GM18870 (cell line): ENCODE results near the gene ADGRF4.

Source experiments
- ATAC-seq: cut with Tn5 transposase; IDR thresholded peaks from one replicate; pipeline ENCODE4 v1.9.1; 2021; ENCODE audit warnings: moderate library complexity; ENCODE audit not compliant: unreplicated experiment

The ADGRF4 gene

DNA sequence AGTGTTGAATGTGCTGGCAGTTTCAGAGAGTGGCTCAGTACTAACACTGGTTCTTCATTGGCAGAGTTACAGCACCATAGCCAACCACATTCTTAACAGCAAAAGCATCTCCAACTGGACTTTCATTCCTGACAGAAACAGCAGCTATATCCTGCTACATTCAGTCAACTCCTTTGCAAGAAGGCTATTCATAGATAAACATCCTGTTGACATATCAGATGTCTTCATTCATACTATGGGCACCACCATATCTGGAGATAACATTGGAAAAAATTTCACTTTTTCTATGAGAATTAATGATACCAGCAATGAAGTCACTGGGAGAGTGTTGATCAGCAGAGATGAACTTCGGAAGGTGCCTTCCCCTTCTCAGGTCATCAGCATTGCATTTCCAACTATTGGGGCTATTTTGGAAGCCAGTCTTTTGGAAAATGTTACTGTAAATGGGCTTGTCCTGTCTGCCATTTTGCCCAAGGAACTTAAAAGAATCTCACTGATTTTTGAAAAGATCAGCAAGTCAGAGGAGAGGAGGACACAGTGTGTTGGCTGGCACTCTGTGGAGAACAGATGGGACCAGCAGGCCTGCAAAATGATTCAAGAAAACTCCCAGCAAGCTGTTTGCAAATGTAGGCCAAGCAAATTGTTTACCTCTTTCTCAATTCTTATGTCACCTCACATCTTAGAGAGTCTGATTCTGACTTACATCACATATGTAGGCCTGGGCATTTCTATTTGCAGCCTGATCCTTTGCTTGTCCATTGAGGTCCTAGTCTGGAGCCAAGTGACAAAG, 17.0 kb upstream of the ADGRF4 start:
- no peak for ATAC-seq

DNA sequence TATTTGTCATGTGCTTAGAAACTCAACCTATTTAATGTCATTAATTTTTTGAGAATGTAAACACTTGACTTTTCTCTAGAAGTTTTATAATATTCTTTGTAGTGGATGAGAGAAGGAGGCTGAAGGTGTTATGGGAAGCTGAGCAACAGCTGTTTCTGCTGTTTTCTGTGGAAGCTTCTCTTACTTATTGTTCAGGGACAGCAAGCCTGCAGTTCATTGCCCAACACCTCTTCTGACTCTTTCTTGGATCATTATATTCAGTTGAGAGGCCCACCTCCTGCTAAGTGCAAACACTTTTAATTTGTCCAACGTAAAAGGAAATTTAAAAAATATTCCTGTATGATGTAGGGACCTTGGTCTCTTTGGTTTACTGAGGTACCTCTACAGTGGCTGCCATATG, 12.0 kb upstream of the ADGRF4 start:
- ATAC-seq = no peak

DNA sequence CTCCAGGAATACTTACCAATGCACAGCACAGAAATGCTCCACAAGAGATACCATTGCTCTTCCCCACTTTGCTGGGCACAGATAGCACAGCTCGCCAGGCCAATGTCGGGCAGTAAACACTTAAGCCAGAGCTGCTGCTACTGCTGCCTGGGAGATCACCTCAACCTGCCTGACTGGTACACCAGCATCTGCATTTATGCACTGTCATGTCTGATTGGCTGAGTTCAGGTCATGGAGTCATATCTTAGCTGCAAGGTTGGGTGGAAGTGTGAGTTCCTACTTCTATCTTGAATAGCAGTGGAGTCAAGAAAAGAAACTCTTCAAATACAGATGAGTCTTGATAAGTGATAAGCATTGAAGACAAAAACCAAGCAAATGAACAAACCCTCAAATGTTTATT, 10.9 kb upstream of the ADGRF4 start:
- ATAC-seq = no peak

DNA sequence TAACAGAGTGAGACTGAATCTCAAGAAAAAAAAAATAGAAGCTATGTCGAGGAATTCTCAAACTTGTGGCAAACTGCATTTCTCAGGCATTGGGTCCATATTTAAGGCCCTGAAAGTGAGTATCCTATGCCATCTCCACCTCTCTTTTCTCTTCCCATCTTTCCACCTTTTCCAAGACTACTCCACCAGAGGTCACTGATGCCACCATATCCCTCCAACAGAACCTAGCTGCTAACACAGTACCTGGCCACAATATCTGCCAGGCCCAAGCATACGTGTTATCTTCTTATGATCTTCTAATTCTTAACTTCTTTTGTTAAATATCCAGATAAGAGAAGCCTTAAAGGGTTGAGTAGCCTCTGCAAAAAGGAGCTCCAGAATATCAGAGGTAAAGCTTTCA, 8.2 kb upstream of the ADGRF4 start:
- no peak for ATAC-seq

DNA sequence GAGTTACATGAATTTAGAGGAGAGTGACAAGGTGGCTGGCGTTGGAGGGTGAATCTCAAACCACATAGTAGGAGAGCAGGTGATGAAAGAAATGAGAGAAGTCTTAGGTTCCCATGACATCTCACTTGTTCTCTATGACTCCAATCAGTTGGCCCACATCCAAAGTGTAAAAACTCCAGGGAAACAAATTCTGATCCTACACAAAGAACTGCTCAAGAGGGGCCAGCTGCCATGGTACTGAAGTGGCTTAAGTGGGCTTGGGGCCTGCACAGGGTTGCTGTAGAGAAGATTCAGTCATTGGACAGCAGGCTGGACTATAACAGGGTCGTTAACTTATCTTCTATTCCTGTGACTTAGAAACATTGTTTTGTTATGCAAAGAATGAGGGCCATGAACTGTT, 7.6 kb upstream of the ADGRF4 start:
- no peak for ATAC-seq

DNA sequence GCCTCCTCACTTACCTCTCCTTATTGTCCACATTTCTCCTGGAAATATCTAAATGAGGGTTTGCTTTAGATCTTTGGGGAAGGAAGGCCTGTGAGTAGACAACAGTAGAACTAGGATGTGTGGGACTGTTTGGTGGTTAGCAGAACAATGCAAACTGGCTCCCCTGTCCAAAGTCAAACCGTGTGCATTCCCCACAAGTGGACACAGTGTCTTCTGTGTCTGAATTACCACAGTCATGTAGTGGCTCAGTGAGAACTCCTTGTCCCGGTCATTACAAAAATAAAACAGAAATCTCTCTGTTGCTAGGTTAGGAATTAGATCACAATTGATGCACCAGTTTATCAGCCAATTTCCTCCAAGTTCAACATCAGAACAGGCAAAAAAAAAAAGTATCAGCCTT, 455 bp upstream of the ADGRF4 start:
- no peak for ATAC-seq

DNA sequence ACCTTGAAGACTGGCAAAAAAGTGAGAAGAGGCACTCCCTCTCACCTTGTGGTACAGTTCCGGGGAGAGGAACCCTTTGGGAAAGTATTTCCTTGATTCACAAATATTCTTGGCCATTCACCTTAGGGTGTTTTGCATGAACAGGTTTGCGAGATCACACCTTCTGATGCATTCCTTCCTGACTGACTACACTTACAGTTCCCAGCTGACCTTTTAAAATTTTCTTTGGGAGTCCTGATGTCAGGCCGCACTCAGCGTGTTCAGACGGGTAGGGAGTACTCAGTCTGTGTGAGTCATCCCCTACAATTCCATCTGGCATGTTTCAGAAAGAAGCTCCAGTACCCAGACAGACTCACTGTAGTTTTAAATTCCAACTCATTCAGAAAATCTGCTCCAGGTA, 1.7 kb downstream of the ADGRF4 start:
- ATAC-seq = no peak

DNA sequence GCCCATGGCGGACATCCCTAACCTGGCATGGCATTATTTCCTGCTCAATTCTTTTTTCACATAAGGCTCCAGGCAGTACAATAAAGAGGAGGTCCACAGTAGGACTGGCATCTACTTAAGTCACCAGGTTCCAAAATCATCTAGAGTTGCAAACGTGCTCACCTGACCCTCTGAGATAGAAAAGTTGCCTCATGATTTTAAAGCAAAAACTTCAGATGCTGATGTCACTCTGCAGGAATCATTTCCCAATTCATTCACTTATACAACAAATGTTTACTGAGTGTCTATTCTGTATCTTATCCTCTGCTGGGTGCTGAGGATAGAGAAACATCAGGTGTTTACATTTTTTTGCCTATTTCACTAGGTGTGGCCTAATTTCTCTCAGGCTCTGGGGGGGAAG, 2.2 kb downstream of the ADGRF4 start:
- ATAC-seq = no peak

DNA sequence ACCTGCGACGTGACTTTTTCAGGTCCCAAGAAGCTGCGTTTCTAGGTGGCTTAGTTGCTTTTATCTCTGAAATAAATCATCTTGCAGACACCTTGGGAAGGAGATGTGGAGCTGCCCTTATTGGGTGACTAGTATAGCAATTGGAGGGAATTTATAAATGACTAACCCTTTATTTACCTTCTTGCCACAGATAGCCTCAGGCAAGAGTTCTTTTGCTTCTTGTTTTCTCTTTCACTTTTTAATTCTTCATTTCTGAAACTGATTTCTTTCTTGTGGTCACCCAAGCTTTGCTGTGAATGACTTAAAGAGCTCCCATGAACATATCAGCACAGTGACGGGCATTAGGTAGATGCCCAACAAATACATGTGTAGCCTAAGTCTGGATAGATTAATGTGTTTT, 3.0 kb downstream of the ADGRF4 start:
- ATAC-seq = peak; percentile 99

DNA sequence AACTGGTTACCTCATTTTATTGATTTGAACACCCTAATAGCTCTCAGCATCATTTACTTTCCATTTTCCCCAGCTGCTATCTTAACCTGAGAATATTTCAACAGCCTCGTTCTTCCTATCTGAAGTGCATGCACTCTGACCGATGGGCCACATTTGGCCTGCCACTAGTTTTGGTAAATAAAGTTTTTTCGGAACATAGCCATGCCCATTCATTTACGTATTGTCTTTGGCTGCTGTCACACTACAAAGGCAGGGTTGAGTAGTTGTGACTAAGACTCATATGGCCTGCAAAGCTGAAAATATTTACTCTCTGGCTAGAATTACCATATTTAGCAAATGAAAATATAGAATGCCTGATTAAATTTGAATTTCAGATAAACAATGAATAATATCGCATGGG, 10.8 kb downstream of the ADGRF4 start:
- no peak for ATAC-seq

DNA sequence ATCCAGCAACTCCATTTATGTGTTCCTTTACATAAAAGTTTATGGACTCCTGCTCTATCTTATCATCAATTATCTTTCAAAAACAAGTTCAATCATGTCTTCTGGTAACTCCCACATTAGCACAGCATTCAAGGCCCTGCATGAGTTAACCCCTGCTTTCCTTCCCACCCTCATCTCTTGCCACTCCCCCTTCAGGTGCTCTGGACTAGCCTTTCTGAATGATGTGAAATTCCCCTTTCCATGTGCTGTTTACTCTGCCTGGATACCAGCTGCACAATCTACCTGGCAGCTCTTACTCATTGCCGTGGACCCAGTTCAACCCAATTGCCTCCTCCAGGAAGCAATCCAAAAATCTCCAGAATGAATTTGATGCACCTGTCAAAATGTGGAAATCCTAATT, 11.9 kb downstream of the ADGRF4 start:
- ATAC-seq = no peak

DNA sequence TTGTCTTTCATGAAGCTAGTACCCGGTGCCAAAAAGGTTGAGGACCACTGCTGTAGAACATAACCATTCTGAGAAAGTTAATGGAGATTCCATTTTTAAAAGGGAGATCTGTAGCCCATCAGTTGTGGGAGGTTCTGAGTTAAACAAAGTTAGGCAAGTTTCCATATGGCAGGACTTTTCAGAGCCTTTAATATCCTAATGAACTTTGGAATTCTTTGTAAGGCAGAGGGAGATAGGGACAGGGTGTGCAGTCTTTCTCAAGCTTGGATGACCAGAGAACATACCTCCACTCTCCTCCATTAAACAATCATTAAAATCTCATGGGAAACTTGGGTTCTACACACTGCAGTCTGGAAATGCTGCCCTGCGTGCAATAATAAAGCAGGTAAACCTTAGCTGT, 14.8 kb downstream of the ADGRF4 start:
- no peak for ATAC-seq

DNA sequence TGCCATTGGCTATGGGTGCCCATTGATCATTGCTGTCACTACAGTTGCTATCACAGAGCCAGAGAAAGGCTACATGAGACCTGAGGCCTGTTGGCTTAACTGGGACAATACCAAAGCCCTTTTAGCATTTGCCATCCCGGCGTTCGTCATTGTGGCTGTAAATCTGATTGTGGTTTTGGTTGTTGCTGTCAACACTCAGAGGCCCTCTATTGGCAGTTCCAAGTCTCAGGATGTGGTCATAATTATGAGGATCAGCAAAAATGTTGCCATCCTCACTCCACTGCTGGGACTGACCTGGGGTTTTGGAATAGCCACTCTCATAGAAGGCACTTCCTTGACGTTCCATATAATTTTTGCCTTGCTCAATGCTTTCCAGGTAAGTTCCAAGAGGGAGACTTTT, 16.4 kb downstream of the ADGRF4 start:
- no peak for ATAC-seq

DNA sequence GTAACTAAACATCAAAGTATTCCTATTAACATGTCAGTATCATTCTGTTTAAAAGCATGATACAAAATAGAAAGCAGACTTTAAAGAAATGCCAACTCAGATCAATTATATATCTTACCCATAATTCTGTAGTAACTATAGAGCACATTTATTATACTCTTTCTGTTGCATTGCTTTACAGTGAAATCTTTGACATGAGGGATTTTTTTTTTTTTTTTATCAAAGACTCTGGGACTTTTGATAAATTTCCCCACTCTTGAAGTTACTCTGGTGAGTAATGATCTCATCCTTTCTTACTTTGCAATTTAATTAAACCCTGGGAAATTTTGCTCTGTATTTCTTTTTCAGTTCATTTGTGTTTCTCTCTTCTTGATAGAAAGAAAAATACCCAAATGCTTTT, 17.4 kb downstream of the ADGRF4 start:
- peak; percentile 69 for ATAC-seq

DNA sequence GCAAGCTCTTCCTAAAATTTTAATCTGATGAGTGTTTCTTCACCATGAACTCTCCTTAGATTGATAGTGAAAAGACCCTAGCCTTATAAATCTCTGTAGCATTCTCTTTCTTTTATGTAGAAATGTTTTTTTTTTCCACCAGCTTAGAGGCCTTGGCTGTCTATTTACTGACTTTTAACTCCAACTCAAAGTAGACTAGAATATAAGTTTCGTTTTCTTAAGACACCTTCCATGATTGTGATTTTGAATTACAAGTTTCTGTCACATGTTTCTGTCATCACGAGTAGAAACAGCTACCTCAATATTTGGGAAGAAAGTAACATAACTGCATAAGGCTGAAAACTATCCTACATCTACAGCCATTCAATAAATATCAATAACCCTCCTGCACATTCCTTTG, 17.8 kb downstream of the ADGRF4 start:
- peak; percentile 30 for ATAC-seq

DNA sequence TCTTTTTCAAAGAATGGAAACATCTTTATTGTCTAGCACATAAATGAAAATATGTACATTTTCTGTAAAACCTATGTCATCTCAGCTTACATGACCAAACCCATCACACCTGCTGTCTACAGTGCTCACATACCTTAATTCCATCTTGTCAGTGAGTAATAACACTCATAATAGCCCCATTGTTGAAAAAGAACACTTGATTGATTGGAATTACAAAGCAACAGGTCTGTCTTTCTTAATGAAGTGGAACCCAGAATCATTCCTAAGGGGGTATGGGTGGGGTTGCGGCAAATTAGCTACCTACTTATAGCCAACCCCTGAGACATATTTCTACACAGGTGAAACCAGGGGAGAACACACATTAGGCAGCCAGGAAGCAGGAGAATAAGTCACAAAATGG, 20.2 kb downstream of the ADGRF4 start:
- ATAC-seq = no peak

DNA sequence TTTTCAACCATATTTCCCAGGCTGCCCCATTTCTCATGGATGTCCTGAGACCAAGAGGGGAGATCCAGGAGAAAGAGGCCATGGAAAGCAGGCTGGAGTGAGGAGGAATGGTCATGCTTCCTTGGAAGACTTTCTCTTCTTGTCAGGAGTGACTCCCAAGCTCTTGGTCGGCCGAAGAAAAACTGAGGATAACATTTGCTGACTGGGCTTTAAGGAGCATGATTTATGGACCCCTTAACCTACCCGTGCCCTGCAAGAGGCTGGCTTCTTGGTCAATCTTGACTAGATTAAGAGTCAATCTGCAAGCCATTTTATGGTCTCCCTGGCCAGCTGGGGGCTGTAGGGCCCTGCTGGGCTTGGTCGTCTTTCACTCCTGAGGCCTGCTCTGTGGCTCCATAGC, 22.8 kb downstream of the ADGRF4 start:
- no peak for ATAC-seq

DNA sequence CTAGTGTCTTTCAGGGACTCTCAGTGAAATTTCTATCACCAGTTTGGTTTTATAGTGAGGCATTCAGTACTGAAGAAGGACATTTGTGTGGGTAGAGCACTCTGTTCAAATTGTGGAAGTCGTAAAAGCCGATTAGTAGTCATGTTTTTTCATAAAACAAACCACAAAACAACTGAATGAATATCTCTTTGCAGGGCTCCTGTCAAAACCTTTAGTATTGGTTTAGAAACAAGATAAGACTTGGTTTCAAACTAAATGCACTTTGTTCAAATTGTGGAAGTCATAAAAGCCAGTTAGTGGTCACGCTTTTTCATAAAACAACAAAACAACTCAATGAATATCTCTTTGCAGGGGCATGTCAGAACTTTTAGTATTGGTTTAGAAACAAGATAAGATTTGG, 23.8 kb downstream of the ADGRF4 start:
- peak; percentile 93 for ATAC-seq

DNA sequence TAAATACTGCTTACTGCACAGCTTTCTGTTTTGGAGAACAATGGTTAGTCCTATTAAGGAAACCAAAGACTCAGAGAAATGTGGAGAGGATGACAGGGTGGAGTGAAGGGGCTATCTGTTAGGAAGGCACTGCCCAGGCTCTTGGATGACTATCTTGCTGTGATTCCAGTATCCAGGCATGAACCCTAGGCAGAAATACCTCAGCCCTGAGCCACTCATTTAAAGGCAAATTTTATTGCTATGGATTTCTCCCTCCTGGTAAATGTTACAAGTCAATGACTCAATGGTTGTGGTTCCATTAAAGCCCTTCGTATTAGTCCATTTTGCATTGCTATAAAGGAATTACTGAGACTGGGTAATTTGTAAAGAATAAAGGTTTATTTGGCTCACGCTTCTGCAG, 25.9 kb downstream of the ADGRF4 start:
- no peak for ATAC-seq

DNA sequence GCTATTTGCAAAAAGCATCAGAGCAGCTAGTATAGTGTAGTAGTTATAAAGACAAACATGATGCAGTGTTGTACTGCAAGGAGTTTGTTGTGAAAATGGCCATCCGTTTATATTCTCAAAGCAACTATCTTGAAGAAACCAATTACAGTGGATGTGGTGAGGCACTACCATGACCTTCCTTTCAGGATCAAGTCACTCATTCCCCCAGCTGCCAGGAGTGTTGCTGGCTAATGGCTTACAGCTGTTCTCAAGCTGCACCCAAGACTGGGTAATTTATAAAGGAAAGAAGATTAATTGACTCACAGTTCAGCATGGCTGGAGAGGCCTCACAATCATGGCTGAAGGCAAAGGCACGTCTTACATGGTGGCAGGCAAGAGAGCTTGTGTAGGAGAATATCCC, 29.0 kb downstream of the ADGRF4 start:
- no peak for ATAC-seq

DNA sequence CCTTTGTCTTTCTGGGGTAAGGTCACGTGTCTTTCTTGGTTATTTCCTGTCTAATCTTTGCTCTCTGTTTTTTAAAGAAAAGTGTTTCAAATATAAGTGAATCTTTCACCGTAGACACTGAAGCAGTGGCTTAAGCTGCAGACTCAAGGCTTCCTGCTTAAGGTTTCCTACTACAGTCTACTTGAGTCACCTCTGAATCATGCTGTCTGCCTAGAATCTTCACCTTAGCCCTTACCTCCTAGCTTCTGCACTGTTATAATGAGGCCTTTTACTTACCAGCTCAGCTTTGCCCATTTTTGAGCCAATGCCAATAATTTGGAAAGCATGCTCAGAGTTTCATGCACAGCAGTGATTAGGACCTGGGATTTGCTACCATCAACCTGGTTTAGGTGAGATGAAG, 30.6 kb downstream of the ADGRF4 start:
- ATAC-seq = no peak

DNA sequence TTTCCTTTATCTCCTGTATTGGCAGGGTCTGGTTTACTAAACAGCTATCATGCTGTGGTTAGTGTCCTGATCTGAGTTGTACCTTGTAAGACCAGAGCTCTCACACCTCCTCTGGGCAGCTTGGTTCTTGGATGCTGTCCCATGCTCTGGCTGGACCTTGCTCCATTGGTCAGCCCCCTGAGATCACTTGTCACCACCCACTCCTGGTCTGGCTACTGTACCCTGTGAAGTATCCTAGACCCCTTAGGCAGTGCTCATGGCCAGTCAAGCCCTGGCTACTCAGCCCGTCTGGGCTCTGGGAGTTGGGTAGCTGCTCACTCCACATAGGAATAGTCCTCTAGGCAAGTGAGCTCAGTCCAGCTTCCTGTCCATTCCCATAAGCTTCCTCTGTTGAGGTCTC, 31.1 kb downstream of the ADGRF4 start:
- no peak for ATAC-seq

DNA sequence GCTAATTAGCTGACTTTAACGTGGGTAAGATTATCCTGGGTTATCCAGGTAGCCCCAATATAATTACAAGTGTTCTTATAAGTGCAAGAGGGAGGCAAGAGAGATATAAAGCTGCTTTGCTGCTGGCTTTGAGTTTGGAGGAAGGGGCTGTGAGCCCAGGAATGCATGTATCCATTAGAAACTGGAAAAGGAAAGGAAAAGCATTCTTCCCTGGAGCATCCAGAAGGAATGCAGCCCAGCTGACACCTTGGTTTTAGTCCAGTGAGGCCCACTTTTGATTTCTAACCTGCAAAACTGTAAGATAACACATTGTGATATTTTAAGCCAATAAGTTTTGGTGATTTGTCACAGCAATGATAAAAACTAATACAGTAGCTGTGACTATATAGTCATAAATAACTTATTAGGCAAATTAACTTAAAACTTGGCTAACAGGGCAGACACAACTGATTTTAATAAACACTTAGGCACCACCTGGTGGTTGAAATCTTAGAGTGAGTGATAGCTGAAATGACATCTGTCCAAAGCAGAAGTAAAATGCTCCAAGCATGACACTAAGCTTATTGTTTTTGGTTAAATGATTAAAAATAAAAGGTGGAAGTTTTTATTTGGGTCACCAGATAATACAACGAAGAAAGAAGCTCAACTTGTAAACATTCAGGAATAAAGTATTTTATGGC, 35.6 kb downstream of the ADGRF4 start:
- ATAC-seq = peak; percentile 70
